ENCODE results near the gene MRPS14. TPM values are rescaled to one million over a fixed set of nuclear protein-coding genes. Genes with fewer than 3 reads are reported as not detected.

Gene MRPS14
- total RNA-seq, 1 donor from 2014 or later: 20.3 TPM

DNA sequence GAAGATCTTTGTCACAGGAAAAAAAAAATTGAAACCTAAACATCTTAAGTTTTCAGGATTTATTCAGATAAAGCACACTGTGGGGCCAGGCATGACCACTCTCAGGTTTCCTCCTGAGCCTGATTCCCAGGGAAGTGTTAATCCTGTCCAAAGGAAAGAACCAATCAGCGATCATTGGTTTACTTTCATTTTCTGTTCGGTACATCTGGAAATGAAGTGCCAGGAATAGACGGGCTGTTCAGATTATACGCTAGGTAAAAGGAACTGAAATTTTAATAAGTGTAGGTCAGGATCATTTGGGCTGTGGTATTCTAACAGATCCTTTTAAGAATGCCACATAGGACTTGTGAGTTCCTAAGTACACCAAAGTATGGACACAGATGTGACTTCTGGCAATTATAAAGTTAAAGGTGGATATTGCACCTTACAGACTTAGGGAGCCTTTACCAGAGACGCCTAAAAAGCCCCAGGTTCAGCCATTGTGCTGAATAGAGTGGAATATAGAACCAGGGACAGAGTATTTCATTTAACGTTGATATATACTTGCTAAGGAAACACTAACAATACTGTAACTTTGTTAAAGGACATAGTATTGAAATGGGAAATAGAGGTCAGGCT is 32.7 kb downstream of the MRPS14 start:
- no peaks in the 10 kb centered on the region for H3K4me1 Mint-ChIP-seq (ENCODE audit: low read depth, unreplicated experiment)
- DNase-seq (ENCODE audit: low read depth) (no peak), FAIRE-seq (no peak)
- no peaks in the 10 kb centered on the region for H3K27me3 Mint-ChIP-seq (ENCODE audit: low read depth, unreplicated experiment)
- Histone ChIP-seq H3K79me2 (ENCODE audit: insufficient read depth, low read length) (no peaks in the 10 kb centered on the region), H3K4me1 (ENCODE audit: insufficient read depth, low read length) (peaks cover 4% of the 10 kb centered on the region), H3K36me3 (ENCODE audit: insufficient read depth, low read length) (no peaks in the 10 kb centered on the region), H3K27ac (ENCODE audit: low read depth, low read length) (no peak overlapping the region), H3K4me3 (ENCODE audit: insufficient read depth, low read depth, low read length) (no peak overlapping the region), H3K9me3 (ENCODE audit: insufficient read depth, low read depth, low read length) (no peaks in the 10 kb centered on the region), H3K4me2 (ENCODE audit: low read length) (no peak overlapping the region), H2AFZ (ENCODE audit: low read depth, low read length) (no peak overlapping the region), H3K9ac (ENCODE audit: low read length) (no peak overlapping the region), H4K20me1 (ENCODE audit: insufficient read depth, low read length) (no peaks in the 10 kb centered on the region), H3K27me3 (ENCODE audit: insufficient read depth, low read length) (no peaks in the 10 kb centered on the region)
- no peak overlapping the region for H3K27ac Mint-ChIP-seq (ENCODE audit: unreplicated experiment)
- H3K4me3 Mint-ChIP-seq (ENCODE audit: unreplicated experiment): no peak overlapping the region
- no peak for TF ChIP-seq EZH2 (IDR thresholded peaks at IDR 0.05; ENCODE audit: insufficient read depth, low read length)
- TF ChIP-seq, protein P1, sequence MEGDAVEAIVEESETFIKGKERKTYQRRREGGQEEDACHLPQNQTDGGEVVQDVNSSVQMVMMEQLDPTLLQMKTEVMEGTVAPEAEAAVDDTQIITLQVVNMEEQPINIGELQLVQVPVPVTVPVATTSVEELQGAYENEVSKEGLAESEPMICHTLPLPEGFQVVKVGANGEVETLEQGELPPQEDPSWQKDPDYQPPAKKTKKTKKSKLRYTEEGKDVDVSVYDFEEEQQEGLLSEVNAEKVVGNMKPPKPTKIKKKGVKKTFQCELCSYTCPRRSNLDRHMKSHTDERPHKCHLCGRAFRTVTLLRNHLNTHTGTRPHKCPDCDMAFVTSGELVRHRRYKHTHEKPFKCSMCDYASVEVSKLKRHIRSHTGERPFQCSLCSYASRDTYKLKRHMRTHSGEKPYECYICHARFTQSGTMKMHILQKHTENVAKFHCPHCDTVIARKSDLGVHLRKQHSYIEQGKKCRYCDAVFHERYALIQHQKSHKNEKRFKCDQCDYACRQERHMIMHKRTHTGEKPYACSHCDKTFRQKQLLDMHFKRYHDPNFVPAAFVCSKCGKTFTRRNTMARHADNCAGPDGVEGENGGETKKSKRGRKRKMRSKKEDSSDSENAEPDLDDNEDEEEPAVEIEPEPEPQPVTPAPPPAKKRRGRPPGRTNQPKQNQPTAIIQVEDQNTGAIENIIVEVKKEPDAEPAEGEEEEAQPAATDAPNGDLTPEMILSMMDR (IDR thresholded peaks at IDR 0.05; ENCODE audit: insufficient read depth, low read depth, low read length): no peak
- no peaks in the 10 kb centered on the region for H3K9me3 Mint-ChIP-seq (ENCODE audit: unreplicated experiment)
- H3K36me3 Mint-ChIP-seq (ENCODE audit: low read depth, unreplicated experiment): peaks cover 3% of the 10 kb centered on the region

GRCh38 chr1:174989536-174990220 is 33.5 kb downstream of the MRPS14 start:
- H3K27me3 ChIP-seq (ENCODE audit: insufficient read depth, low read length): no peaks in the 10 kb centered on the region
- no peaks in the 10 kb centered on the region for H3K9me3 Mint-ChIP-seq (ENCODE audit: unreplicated experiment)
- DNase-seq (ENCODE audit: low read depth) (no peak), FAIRE-seq (no peak)
- no peak overlapping the region for H3K9ac ChIP-seq (ENCODE audit: low read length)
- H3K27me3 Mint-ChIP-seq (ENCODE audit: low read depth, unreplicated experiment): no peaks in the 10 kb centered on the region
- no peak overlapping the region for H3K27ac ChIP-seq (ENCODE audit: low read depth, low read length)
- H3K4me1 ChIP-seq (ENCODE audit: insufficient read depth, low read length): no peaks in the 10 kb centered on the region
- H3K4me3 Mint-ChIP-seq (ENCODE audit: unreplicated experiment): no peak overlapping the region
- no peaks in the 10 kb centered on the region for H3K9me3 ChIP-seq (ENCODE audit: insufficient read depth, low read depth, low read length)
- H3K4me2 ChIP-seq (ENCODE audit: low read length): no peak overlapping the region
- H3K27ac Mint-ChIP-seq (ENCODE audit: unreplicated experiment): no peak overlapping the region
- H3K79me2 ChIP-seq (ENCODE audit: insufficient read depth, low read length): no peaks in the 10 kb centered on the region
- H3K36me3 Mint-ChIP-seq (ENCODE audit: low read depth, unreplicated experiment): peaks cover 3% of the 10 kb centered on the region
- TF ChIP-seq EZH2 (IDR thresholded peaks at IDR 0.05; ENCODE audit: insufficient read depth, low read length): no peak
- TF ChIP-seq, protein P1 (IDR thresholded peaks at IDR 0.05; ENCODE audit: insufficient read depth, low read depth, low read length): no peak
- H3K4me3 ChIP-seq (ENCODE audit: insufficient read depth, low read depth, low read length): no peak overlapping the region
- H3K36me3 ChIP-seq (ENCODE audit: insufficient read depth, low read length): no peaks in the 10 kb centered on the region
- no peak overlapping the region for H2AFZ ChIP-seq (ENCODE audit: low read depth, low read length)
- H3K4me1 Mint-ChIP-seq (ENCODE audit: low read depth, unreplicated experiment): no peaks in the 10 kb centered on the region
- H4K20me1 ChIP-seq (ENCODE audit: insufficient read depth, low read length): no peaks in the 10 kb centered on the region

DNA sequence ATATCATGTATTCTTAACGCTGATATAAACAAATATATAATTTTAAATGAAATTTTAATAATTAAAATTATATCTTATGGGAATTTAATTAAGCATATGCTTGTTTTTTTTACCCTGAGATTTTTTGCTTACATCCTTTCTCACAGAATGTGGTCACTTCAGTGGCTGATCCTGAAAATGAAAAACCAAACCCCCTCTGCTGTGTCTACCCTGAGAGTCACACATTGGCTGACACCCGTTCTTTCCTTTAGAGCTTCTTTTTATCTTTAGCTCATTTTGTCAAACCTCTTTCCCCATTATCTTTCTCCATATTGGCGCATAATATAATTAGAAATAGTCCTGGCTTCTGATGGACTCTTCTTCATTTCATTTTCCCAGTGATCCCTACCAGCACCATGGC is 34.2 kb downstream of the MRPS14 start:
- no peaks in the 10 kb centered on the region for H3K4me1 Mint-ChIP-seq (ENCODE audit: low read depth, unreplicated experiment)
- H3K27ac Mint-ChIP-seq (ENCODE audit: unreplicated experiment): no peak overlapping the region
- no peaks in the 10 kb centered on the region for H3K27me3 Mint-ChIP-seq (ENCODE audit: low read depth, unreplicated experiment)
- DNase-seq (ENCODE audit: low read depth) (no peak), FAIRE-seq (no peak)
- Histone ChIP-seq H3K79me2 (ENCODE audit: insufficient read depth, low read length) (no peaks in the 10 kb centered on the region), H3K4me1 (ENCODE audit: insufficient read depth, low read length) (no peaks in the 10 kb centered on the region), H2AFZ (ENCODE audit: low read depth, low read length) (no peak overlapping the region), H4K20me1 (ENCODE audit: insufficient read depth, low read length) (no peaks in the 10 kb centered on the region), H3K4me2 (ENCODE audit: low read length) (no peak overlapping the region), H3K4me3 (ENCODE audit: insufficient read depth, low read depth, low read length) (no peak overlapping the region), H3K27me3 (ENCODE audit: insufficient read depth, low read length) (no peaks in the 10 kb centered on the region), H3K27ac (ENCODE audit: low read depth, low read length) (no peak overlapping the region), H3K9me3 (ENCODE audit: insufficient read depth, low read depth, low read length) (no peaks in the 10 kb centered on the region), H3K36me3 (ENCODE audit: insufficient read depth, low read length) (no peaks in the 10 kb centered on the region), H3K9ac (ENCODE audit: low read length) (no peak overlapping the region)
- no peak overlapping the region for H3K4me3 Mint-ChIP-seq (ENCODE audit: unreplicated experiment)
- TF ChIP-seq, protein P1 (IDR thresholded peaks at IDR 0.05; ENCODE audit: insufficient read depth, low read depth, low read length): no peak
- TF ChIP-seq EZH2 (IDR thresholded peaks at IDR 0.05; ENCODE audit: insufficient read depth, low read length): no peak
- H3K36me3 Mint-ChIP-seq (ENCODE audit: low read depth, unreplicated experiment): peaks cover 3% of the 10 kb centered on the region
- H3K9me3 Mint-ChIP-seq (ENCODE audit: unreplicated experiment): no peaks in the 10 kb centered on the region
